Measurements from ENCODE around the gene PIP4P1.

The PIP4P1 gene

DNA sequence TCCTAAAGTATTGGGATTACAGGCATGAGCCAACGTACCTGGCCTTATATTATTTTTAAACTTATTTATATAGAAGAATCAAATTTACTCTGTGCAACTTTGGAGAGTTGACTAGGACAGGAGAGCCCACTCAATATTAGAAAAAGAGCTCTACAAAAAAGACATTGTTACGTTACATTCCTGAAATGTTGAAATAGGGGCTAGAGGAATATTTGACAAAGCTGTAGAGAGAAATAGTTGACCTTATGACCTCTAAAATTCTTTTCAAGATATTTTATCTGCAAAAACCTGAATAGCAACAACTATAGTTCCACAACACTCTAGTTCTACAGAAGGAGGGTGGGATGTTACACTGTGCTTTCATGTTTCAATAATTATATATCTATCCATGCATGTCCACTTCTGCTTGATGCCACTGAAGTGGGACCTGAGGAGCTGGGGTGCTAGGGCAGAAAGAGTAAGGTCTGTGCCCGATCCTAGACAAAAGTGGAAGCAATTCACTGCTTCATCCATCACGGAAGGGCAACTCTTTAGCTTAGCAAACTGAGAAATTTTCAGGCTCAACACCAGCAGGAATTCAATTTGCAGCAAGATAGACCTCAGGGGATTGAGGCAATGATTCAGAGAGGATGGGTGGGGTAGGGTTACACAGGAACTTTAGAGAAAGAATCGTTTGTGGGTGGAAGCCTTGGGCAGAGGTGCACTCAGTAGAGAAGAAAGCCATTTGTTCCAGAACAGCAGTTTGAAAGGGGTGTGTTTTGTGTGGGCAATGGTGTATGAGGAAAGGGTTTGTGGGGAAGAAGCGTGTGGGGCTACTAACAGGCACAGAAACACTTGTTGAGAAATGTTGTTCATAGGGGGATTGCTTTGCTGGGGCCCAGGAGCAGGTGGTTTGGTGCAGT lies 28.1 kb upstream of the PIP4P1 start:
- no peak for TF ChIP-seq POLR2A (IDR thresholded peaks at IDR 0.05; ENCODE audit: low read depth, low read length)
- DNase-seq (ENCODE audit: insufficient read length, low spot score) = no peak
- FAIRE-seq = no peak

DNA sequence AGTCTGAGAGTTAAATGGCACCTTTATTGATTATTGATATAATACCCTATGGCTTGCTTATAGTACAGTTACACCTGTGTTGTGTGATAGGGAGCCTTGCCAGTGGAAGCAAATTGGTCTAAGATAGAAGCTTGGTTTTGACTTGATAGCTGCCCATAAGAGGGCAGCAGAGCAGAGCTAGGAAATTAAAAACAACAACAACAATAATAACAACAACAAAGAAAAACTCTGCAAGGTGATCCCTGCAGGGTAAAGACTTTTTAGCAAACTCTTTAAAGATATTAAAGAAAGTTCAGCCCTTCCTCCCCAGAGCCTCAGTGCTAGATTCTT lies 26.1 kb upstream of the PIP4P1 start:
- DNase-seq (ENCODE audit: insufficient read length, low spot score) (no peak), FAIRE-seq (no peak)
- no peak for TF ChIP-seq POLR2A (IDR thresholded peaks at IDR 0.05; ENCODE audit: low read depth, low read length)

DNA sequence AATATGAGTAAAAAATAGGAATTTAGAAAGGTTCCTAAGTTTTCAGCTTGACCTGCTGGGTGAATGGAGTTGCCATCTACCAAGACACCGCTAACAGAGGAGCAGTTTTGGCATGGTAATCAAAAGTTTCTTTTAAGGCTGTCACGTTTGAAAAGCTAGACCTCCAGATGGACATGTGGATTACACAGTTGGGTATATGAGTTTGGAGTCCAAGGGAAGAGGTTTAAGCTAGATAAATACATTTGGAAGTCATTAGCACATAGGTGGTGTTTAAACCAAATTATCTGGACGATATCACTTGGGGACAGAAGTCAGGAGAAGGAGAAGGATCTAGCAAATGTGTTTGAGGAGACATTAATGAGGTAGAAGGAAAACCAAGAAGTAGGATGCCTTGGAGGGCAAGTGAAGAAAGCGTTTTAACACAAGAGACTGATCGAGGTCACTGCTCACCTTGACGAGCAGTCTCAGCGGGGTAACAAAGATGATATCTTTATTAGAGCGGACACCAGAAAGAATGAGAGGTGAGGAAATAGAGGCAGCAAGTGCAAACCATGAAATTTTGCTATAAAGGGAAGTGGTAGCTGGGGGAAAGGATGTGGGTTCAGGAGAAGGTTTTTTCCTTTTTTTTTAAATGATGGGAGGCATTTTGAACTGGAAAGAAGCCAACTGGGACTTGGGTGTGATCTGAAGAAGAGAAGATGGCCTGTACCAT lies 25.6 kb upstream of the PIP4P1 start:
- TF ChIP-seq POLR2A (IDR thresholded peaks at IDR 0.05; ENCODE audit: low read depth, low read length) = no peak
- no peak for FAIRE-seq
- DNase-seq (ENCODE audit: insufficient read length, low spot score) = no peak

DNA sequence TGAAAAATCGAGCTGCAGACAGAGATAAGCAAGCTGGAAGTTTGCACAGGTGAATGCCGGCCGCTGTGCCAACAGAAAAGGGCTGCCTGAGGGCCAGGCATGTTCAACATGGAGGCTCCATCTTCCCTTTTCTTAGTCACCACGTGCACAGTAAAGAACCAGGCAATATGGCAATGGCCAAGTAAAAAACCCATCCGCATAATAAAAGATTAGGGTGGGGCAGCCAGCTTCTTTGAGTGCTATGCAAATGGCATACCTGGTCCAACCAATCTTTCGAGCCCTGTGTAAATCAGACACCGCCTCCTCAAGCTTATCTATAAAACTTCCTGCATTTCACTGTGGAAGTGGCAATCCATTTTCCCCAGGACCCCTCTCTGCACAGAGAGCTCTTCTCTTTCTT lies 24.7 kb upstream of the PIP4P1 start:
- FAIRE-seq (no peak), DNase-seq (ENCODE audit: insufficient read length, low spot score) (no peak)
- TF ChIP-seq POLR2A (IDR thresholded peaks at IDR 0.05; ENCODE audit: low read depth, low read length) = no peak

DNA sequence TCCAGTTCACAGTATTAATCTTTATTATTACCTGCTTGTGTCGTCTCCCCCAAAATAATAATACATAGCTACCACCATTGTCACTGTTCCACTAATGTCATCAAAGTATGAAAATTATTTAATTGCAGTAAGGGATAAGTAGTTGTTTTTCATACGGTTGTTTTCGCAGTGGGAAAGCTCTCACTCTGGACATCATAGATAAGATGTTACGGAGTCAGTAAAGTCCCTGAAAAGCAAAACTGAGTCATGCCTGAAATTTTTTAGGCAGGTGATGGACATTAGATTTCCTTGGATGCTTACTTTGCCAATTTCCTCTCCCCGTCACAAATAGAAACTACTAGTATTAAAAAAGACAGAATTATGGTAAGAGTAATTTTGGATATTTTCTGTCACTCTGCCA lies 21.1 kb upstream of the PIP4P1 start:
- FAIRE-seq = no peak
- no peak for DNase-seq (ENCODE audit: insufficient read length, low spot score)
- no peak for TF ChIP-seq POLR2A (IDR thresholded peaks at IDR 0.05; ENCODE audit: low read depth, low read length)

DNA sequence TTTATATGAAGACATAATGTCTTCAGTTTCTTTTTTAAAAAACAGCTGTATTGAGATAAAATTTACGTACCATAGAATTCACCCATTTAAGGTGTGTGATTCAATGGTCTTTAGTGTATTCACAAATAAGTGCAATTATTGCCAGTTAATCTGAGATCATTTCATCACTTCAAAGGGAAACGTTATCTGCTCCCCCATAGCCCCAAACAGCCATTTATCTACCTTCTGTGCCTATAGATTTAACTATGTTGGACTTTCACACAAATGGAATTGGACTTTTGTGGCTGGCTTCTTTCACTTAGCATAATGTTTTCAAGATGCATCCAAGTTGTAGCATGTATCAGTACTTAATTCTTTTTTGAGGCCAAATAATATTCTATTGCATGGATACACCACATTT lies 17.7 kb upstream of the PIP4P1 start:
- FAIRE-seq = no peak
- TF ChIP-seq POLR2A (IDR thresholded peaks at IDR 0.05; ENCODE audit: low read depth, low read length) = no peak
- DNase-seq (ENCODE audit: insufficient read length, low spot score) = no peak

DNA sequence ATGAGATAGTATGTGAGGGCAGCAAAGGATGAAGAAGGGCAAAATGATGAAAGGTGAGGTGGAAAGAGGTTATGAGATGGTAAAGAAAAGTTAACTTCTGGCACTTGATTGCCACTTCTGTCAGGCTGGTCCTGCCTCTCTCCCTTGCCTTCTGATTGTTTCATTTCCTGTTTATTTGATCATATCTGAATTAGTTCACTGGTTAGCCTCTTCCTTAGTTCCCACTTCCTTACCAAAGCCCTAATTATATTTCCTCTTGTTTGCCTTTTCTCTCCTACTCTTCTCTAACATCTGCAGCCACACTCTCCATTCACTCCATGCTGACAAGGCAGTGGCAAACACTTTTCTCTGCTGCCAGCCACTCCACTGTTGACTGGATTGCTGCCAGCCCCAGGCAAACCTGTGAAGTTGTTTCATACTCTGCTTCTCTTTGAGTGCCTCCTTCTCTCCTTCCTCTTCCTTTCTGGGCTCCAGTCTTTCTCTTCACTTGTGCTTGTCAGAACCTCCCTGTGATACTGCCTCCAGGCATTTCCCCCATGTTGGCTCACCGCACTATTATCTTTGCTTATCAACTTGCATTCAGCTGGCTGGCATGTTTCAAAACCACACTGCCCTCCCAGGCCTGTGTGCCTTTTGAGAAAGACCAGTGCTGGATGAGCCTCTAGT lies 16.1 kb upstream of the PIP4P1 start:
- FAIRE-seq = no peak
- no peak for DNase-seq (ENCODE audit: insufficient read length, low spot score)
- TF ChIP-seq POLR2A (IDR thresholded peaks at IDR 0.05; ENCODE audit: low read depth, low read length) = no peak

DNA sequence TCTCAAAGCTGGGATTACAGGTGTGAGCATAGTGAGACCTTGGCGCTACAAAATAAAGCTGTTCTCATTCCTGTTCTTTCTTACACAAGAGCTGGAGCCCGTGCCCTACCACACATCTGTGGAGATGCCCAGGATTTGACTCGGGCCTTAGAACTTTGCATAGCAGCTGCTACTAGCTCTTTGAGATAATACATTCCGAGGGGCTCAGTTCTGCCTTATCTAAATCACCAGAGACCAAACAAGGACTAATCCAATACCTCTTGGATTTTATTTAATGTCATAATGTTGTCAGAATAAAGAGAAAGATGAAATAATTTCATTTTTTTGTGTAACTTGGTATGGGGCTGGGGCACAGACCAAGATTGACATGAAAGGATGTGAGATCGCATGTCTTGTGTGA lies 15.5 kb upstream of the PIP4P1 start:
- FAIRE-seq = no peak
- TF ChIP-seq POLR2A (IDR thresholded peaks at IDR 0.05; ENCODE audit: low read depth, low read length) = no peak

DNA sequence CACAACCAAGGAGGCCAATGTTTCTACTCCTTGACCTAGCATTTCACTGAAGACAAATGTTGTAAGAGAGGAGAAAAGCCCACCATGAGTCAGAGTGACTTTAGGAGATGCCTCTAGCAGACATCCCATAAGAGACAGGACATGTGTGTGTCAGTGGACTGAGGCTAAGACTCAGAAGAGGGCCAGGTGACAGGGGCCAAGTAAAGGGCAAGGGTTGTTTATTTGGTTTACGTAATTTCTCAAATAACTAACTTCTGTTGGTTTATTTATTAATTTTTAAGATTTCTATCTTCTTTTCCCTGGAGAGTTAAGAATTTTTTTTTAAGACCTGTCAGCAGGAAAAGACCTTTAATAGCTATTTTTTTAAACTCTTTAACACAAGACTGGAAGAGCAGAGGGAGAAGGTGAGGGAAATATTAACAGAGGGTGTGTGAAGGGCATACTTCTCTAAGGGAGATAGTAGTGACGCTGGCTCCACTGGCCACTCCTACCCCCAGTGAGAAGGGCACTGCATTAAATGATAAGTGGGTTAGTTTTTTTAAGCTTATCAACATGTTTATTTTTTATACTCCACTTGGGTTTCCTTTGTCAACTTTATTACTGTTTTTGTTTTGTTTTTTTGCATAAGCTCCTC lies 11.4 kb upstream of the PIP4P1 start:
- FAIRE-seq (no peak), DNase-seq (ENCODE audit: insufficient read length, low spot score) (no peak)

More for the DNA sequence above, 15.5 kb upstream of the PIP4P1 start:
- no peak for DNase-seq (ENCODE audit: insufficient read length, low spot score)

DNA sequence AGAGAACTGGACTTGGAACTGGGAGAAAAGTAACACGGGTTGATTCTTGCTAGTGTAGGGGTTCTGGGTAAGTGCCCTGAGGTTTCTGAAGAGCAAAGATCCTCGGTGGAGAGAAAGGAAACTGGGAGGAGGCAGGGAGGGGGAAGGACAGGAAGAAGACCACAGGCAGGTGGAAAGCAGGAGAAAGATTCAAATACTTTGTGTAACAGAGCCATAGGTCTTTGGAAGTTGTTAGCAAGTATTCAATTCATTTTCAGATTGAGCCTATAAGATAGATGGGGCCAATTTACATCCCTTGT lies 9.3 kb upstream of the PIP4P1 start:
- FAIRE-seq = no peak
- DNase-seq (ENCODE audit: insufficient read length, low spot score) = no peak
- TF ChIP-seq POLR2A (IDR thresholded peaks at IDR 0.05; ENCODE audit: low read depth, low read length) = no peak

More for the DNA sequence above, 11.4 kb upstream of the PIP4P1 start:
- no peak for TF ChIP-seq POLR2A (IDR thresholded peaks at IDR 0.05; ENCODE audit: low read depth, low read length)

DNA sequence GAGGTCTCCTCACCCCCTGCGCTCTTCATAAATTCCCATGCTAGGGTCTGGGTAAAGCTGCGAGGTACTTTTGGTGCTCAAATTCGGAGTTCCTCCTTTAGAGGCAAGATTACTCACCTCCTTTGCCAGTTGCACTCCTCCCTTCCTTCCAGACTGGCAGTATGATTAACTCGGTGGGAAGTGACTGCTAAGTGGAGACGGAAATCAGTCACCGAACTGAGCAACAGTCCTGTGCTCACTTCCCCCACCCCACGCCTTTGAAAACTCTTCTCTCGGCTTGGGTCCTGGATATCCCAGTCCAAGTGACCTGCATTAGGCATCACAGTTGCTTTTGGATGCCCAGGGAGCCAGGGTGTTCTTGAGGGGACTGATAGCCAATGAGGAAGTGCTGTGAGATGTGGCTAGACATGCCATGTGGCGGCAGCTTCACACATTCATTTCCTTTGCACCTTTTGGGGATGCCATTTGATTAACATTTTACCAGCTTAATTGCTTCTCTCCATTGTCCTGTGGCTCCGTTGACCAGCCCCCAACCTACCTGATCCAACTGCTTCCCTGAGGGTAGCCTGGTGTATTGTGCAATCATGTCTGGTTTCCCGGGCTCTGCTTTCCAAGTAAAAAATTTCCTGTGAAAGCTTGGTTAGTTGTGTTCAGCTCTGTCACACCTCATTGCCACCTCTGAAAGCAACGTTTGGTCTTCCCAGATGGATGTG lies 8.8 kb upstream of the PIP4P1 start:
- FAIRE-seq (no peak), DNase-seq (ENCODE audit: insufficient read length, low spot score) (no peak)
- no peak for TF ChIP-seq POLR2A (IDR thresholded peaks at IDR 0.05; ENCODE audit: low read depth, low read length)

DNA sequence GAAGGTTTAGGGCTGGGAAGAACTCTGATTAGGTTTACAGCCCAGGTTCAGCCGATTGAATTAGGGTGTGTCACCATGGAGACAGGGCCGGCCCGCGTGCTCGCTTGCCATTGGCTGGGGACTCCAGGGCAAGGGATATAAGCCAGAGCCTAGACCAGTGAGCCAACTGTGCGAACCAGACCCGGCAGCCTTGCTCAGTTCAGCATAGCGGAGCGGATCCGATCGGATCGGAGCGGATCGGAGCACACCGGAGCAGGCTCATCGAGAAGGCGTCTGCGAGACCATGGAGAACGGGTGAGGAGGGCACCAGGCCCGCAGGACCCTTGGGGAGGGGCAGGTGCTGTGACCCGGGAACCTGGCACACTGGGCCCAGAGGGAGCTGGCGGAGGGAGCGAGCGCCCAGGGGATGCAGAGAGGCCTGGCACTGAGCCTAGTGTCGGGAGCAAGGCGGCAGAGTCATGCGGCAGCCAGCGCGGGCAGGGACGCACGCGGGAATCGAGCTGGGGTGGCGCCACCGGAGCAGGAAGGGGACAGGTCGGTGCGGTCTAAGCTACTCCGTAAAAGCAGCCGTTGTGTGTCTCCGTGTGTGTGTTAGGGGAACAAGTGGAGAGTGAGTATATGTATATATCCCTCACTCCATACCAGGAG lies 8.1 kb upstream of the PIP4P1 start, which contains the start of gene PNP:
PNP (plus strand) TSS at position 165 of the 648 bp plus-strand sequence; CDS start at position 284, 119 bp downstream.
- FAIRE-seq (no peak), DNase-seq (ENCODE audit: insufficient read length, low spot score) (peak; percentile 42)
- TF ChIP-seq POLR2A (IDR thresholded peaks at IDR 0.05; ENCODE audit: low read depth, low read length) = peak; percentile 80

DNA sequence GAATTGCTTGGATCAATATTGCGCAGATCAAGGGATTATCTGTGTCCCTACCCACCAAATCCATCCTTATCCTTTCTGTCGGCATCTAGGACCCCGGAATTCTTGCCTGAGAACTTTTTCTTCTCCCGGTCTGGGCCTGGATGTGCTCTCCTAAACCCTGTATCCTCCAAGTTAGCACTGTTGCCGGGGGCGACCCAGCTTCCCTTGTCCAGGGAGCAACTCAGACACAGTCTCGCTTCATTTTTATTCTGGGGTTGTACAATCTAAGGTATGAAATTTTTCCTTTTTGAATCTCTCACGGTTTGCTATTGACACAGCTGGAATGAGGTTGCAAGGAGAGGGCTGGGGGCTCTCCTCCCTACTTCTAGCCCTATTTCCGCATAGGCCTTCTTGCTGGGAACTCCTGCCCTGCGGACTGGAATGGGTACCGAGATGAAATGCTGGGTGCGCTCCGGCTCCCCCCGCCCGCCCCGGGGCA lies 7.6 kb upstream of the PIP4P1 start:
- no peak for DNase-seq (ENCODE audit: insufficient read length, low spot score)
- TF ChIP-seq POLR2A (IDR thresholded peaks at IDR 0.05; ENCODE audit: low read depth, low read length) = no peak
- no peak for FAIRE-seq

All from H54 (cell line).